Left kidney (tissue), 2 donors: Measurements from ENCODE around the gene ENTPD8. TPM values are rescaled to one million over a fixed set of nuclear protein-coding genes. Genes with fewer than 3 reads are reported as not detected.

ENCODE experiments used
- DNase-seq: peaks from one replicate; pipeline ENCODE4 v3.0.0-alpha.2; 2013
- polyA plus RNA-seq: library from polyadenylated mRNA; unstranded; fragments of 120-200 nt; gene quantifications from one replicate; pipeline ENCODE4 v1.2.1, GENCODE V29; 2013; ENCODE audit not compliant: insufficient read length

ENTPD8 gene
- polyA plus RNA-seq, 1 donor = 0.33 TPM

- no peak for DNase-seq
Measured at GRCh38 chr9:137447722-137448601, 6.8 kb upstream of the ENTPD8 start.

GRCh38 chr9:137446851-137447471, 5.8 kb upstream of the ENTPD8 start:
- DNase-seq = no peak

GRCh38 chr9:137445930-137446431, 4.8 kb upstream of the ENTPD8 start:
- DNase-seq = no peak

GRCh38 chr9:137445275-137445807, 4.2 kb upstream of the ENTPD8 start:
- no peak for DNase-seq

- no peak for DNase-seq
Measured at GRCh38 chr9:137444106-137444790, 3.1 kb upstream of the ENTPD8 start.

- no peak for DNase-seq
Measured at GRCh38 chr9:137441935-137442321, 771 bp upstream of the ENTPD8 start.

GRCh38 chr9:137439158-137439714, 1.9 kb downstream of the ENTPD8 start:
- no peak for DNase-seq

- no peak for DNase-seq
Measured at GRCh38 chr9:137438591-137439157, 2.5 kb downstream of the ENTPD8 start.

GRCh38 chr9:137437691-137438590, 3.2 kb downstream of the ENTPD8 start:
- DNase-seq = no peak

GRCh38 chr9:137436761-137437600, 4.2 kb downstream of the ENTPD8 start:
- DNase-seq = no peak

GRCh38 chr9:137435980-137436760, 5.0 kb downstream of the ENTPD8 start:
- no peak for DNase-seq

- DNase-seq = no peak
Measured at GRCh38 chr9:137435381-137435891, 5.7 kb downstream of the ENTPD8 start.

- no peak for DNase-seq
Measured at GRCh38 chr9:137434498-137435380, 6.4 kb downstream of the ENTPD8 start.

GRCh38 chr9:137433916-137434431, 7.2 kb downstream of the ENTPD8 start:
- no peak for DNase-seq

GRCh38 chr9:137433349-137433915, 7.7 kb downstream of the ENTPD8 start:
- no peak for DNase-seq

GRCh38 chr9:137432687-137433348, 8.3 kb downstream of the ENTPD8 start:
- no peak for DNase-seq
